ENCODE results near the gene CDK5RAP2.
A peak's percentile ranks its signal among the peaks of the same experiment; 100 is the strongest.
"Not testable (repeated sequence)": the region's sequence is repeated elsewhere in the genome, so short reads cannot be mapped to it uniquely, and the experiment has no call there.

The CDK5RAP2 gene

GRCh38 chr9:120552210-120552704 is 27.7 kb downstream of the CDK5RAP2 start:
- H3K4me1 Mint-ChIP-seq (ENCODE audit: low read depth in 2 of 2) = peaks cover 0 to 24% of the 10 kb centered on the region in 2 donors
- DNase-seq; H3K9me3 Mint-ChIP-seq; H3K27ac Mint-ChIP-seq; H3K27me3 Mint-ChIP-seq; H3K4me3 Mint-ChIP-seq; ATAC-seq (replicated peaks): not testable (repeated sequence)
- peaks cover 53% of the 10 kb centered on the region for H3K36me3 Mint-ChIP-seq (ENCODE audit: insufficient read depth)

GRCh38 chr9:120545701-120546550 is 34.0 kb downstream of the CDK5RAP2 start:
- H3K36me3 Mint-ChIP-seq (ENCODE audit: insufficient read depth) = peaks cover 76% of the 10 kb centered on the region
- no peak overlapping the region for H3K4me3 Mint-ChIP-seq
- H3K9me3 Mint-ChIP-seq = no peaks in the 10 kb centered on the region
- DNase-seq = no peak
- ATAC-seq (replicated peaks) = no peak
- H3K27ac Mint-ChIP-seq = peak overlapping the region in 1 of 2 donors; percentile 84
- no peaks in the 10 kb centered on the region for H3K27me3 Mint-ChIP-seq
- H3K4me1 Mint-ChIP-seq (ENCODE audit: low read depth in 2 of 2) = peaks cover 0 to 7% of the 10 kb centered on the region in 2 donors

DNA sequence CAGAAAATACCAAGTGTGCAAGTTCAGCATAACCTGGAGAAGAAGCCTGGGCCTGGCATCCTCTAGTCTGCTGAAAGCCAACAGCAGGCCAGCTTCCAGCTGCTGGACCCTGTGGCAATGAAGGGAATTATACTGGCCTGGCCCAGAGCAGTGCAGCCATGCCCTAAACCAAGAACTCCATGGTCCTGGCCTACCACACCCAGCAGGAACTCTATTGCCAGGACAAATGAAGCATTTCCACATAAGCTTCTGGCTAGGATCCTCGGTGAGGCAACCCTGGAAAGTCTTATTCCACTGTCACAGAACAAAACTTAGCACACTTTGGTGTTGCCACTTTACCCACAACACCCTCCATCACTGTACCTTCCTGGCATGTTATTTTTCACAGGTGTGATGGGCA is 35.5 kb downstream of the CDK5RAP2 start:
- Mint-ChIP-seq H3K27ac (no peak overlapping the region), H3K4me3 (no peak overlapping the region), H3K36me3 (ENCODE audit: insufficient read depth) (peaks cover 70% of the 10 kb centered on the region), H3K4me1 (ENCODE audit: low read depth in 2 of 2) (peaks cover 0 to 3% of the 10 kb centered on the region in 2 donors), H3K27me3 (no peaks in the 10 kb centered on the region), H3K9me3 (no peaks in the 10 kb centered on the region)
- DNase-seq (no peak), ATAC-seq (replicated peaks) (no peak)

- H3K4me1 Mint-ChIP-seq (ENCODE audit: low read depth in 2 of 2) = peaks cover 0 to 3% of the 10 kb centered on the region in 2 donors
Measured at GRCh38 chr9:120542701-120543490, 37.1 kb downstream of the CDK5RAP2 start.

DNA sequence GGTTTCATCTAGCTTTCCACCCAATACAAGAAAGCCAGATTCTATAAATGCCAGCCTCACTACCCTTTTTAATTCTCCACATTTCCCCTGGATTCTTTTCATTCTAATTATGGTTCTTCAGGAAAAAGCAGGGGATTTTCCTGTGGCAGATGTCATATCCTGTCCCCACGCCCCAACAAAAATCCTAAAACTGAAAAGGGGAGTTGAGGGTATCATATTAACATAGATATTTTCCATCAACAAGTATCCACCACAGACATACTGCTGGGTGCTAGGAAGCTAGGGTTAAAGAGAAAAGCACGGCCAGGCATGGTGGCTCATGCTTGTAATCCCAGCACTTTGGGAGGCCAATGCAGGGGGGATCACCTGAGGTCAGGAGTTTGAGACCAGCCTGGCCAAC is 38.0 kb downstream of the CDK5RAP2 start:
- H3K36me3 Mint-ChIP-seq (ENCODE audit: insufficient read depth) = peaks cover 68% of the 10 kb centered on the region
- H3K9me3 Mint-ChIP-seq = no peaks in the 10 kb centered on the region
- no peak overlapping the region for H3K27ac Mint-ChIP-seq
- ATAC-seq (replicated peaks) = no peak
- peaks cover 0 to 3% of the 10 kb centered on the region in 2 donors for H3K4me1 Mint-ChIP-seq (ENCODE audit: low read depth in 2 of 2)
- H3K27me3 Mint-ChIP-seq = no peaks in the 10 kb centered on the region
- DNase-seq = no peak
- H3K4me3 Mint-ChIP-seq = no peak overlapping the region

More at GRCh38 chr9:120542701-120543490, 37.1 kb downstream of the CDK5RAP2 start:
- peaks cover 66% of the 10 kb centered on the region for H3K36me3 Mint-ChIP-seq (ENCODE audit: insufficient read depth)
- H3K4me3 Mint-ChIP-seq = no peak overlapping the region
- no peaks in the 10 kb centered on the region for H3K27me3 Mint-ChIP-seq
- peak overlapping the region in 1 of 2 donors; percentile 19 for H3K27ac Mint-ChIP-seq
- ATAC-seq (replicated peaks) (no peak), DNase-seq (no peak)
- no peaks in the 10 kb centered on the region for H3K9me3 Mint-ChIP-seq

DNA sequence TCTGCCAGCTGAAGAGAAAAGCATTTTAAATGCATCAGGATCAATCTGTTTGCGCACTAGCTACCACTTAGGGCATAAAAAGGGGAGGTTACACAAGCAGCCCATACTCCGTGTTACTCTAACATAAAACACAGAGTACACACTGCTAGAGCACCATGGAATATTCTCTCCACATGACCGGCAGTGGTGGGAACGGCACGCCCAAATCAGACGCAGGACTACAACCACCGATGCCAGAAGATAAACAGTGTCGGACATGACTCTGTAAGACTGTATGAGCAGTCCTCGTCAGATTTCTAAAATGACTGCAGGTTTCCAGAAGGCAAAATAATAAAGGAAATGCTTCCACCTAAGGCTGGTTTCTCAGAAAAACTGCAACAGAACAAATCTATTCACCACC is 40.0 kb downstream of the CDK5RAP2 start:
- peaks cover 66% of the 10 kb centered on the region for H3K36me3 Mint-ChIP-seq (ENCODE audit: insufficient read depth)
- H3K27ac Mint-ChIP-seq = no peak overlapping the region
- H3K27me3 Mint-ChIP-seq = no peaks in the 10 kb centered on the region
- H3K4me1 Mint-ChIP-seq (ENCODE audit: low read depth in 2 of 2) = peaks cover 0 to 3% of the 10 kb centered on the region in 2 donors
- H3K4me3 Mint-ChIP-seq = no peak overlapping the region
- no peaks in the 10 kb centered on the region for H3K9me3 Mint-ChIP-seq
- DNase-seq (no peak), ATAC-seq (replicated peaks) (no peak)

GRCh38 chr9:120538339-120538738 is 41.6 kb downstream of the CDK5RAP2 start:
- ATAC-seq (replicated peaks) (no peak), DNase-seq (no peak)
- H3K27me3 Mint-ChIP-seq = no peaks in the 10 kb centered on the region
- no peak overlapping the region for H3K4me3 Mint-ChIP-seq
- H3K9me3 Mint-ChIP-seq = no peaks in the 10 kb centered on the region
- peaks cover 58% of the 10 kb centered on the region for H3K36me3 Mint-ChIP-seq (ENCODE audit: insufficient read depth)
- H3K27ac Mint-ChIP-seq = peak overlapping the region in 1 of 2 donors; percentile 68
- H3K4me1 Mint-ChIP-seq (ENCODE audit: low read depth in 2 of 2) = peaks cover 0 to 3% of the 10 kb centered on the region in 2 donors

DNA sequence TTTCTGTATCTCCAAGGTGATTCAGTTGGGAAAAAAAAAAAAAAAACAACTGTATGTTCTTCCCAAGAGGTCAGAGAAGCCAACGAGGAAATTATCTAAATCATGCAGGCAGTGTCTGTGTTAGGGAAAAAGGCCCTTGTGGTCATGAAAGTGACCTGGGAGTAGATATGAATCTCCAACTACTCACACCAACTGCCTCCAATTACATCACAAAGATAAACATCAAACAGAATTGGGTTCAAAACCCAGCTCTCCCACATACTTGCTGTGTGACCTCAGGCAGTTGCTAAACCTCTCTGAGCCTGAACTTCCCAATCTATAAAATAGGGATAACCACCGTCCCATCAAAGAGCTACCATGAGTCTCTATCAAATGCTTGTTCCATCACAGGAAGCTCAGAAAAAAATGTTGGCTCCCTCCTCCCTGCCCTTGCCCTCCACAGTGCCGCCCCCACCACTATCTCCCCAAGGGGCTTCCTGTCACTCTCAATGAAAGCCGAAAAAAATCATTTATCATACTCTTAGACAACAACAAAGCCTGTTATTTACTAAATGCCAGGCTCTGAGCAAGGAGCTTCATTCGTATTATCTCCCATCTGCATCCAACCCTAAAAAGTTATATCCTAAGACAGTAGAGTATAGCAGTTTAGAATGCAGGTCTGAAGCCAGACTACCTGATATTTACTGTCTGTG is 42.9 kb downstream of the CDK5RAP2 start:
- H3K27ac Mint-ChIP-seq = peak overlapping the region; percentile 26 to 86
- no peak overlapping the region for H3K4me3 Mint-ChIP-seq
- no peaks in the 10 kb centered on the region for H3K9me3 Mint-ChIP-seq
- H3K4me1 Mint-ChIP-seq (ENCODE audit: low read depth in 2 of 2) = peaks cover 2 to 3% of the 10 kb centered on the region in 2 donors
- peaks cover 59% of the 10 kb centered on the region for H3K36me3 Mint-ChIP-seq (ENCODE audit: insufficient read depth)
- no peak for ATAC-seq (replicated peaks)
- no peak for DNase-seq
- no peaks in the 10 kb centered on the region for H3K27me3 Mint-ChIP-seq

DNA sequence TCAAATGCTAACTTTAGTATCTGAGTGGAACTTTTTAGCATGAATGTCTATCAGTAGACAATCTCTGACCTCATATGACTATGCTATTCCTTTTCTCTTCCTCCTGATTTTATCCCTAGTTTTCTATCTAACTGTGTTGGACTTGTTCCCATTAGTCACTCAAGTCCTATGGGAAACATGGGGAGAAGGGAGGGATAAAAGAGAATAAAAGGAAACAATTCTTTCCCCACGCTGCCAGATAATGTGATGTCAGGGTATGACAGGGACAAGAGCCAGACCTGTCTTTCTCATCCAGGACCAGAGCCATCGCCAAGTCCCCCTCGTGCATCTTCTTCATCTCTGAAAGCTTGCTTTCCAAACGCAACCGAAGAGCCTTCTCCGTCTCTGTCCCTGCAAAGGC is 43.9 kb downstream of the CDK5RAP2 start:
- H3K4me3 Mint-ChIP-seq = no peak overlapping the region
- no peaks in the 10 kb centered on the region for H3K9me3 Mint-ChIP-seq
- no peaks in the 10 kb centered on the region for H3K27me3 Mint-ChIP-seq
- H3K27ac Mint-ChIP-seq = no peak overlapping the region
- no peak for DNase-seq
- peaks cover 0 to 2% of the 10 kb centered on the region in 2 donors for H3K4me1 Mint-ChIP-seq (ENCODE audit: low read depth in 2 of 2)
- no peak for ATAC-seq (replicated peaks)
- peaks cover 63% of the 10 kb centered on the region for H3K36me3 Mint-ChIP-seq (ENCODE audit: insufficient read depth)

GRCh38 chr9:120534266-120534665 is 45.7 kb downstream of the CDK5RAP2 start:
- Mint-ChIP-seq H3K27ac (peak overlapping the region in 1 of 2 donors; percentile 68), H3K27me3 (no peaks in the 10 kb centered on the region), H3K36me3 (ENCODE audit: insufficient read depth) (peaks cover 67% of the 10 kb centered on the region), H3K4me1 (ENCODE audit: low read depth in 2 of 2) (peaks cover 0 to 2% of the 10 kb centered on the region in 2 donors), H3K9me3 (no peaks in the 10 kb centered on the region), H3K4me3 (no peak overlapping the region)
- no peak for DNase-seq
- ATAC-seq (replicated peaks) = no peak

DNA sequence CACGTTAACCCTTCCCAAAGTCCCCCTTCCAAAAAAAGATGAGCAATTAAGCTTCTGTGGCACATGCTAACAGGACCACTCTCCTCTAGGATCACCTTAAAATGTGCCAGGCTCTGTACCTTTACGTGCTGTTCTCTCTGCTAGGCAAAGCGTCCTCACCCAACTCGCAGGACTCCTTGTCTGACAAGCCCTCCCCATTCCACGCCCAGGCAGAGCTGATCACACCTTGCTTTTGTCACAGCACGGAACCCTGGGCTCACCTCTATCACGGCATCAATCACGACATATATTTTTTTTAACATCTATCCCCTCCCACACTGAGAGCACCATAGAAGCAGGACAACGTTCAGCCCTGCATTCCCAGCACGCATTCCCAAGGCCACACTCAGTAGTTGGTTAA is 47.1 kb downstream of the CDK5RAP2 start:
- H3K9me3 Mint-ChIP-seq = no peaks in the 10 kb centered on the region
- no peak overlapping the region for H3K27ac Mint-ChIP-seq
- no peaks in the 10 kb centered on the region for H3K27me3 Mint-ChIP-seq
- peaks cover 66% of the 10 kb centered on the region for H3K36me3 Mint-ChIP-seq (ENCODE audit: insufficient read depth)
- no peak for ATAC-seq (replicated peaks)
- H3K4me3 Mint-ChIP-seq = no peak overlapping the region
- H3K4me1 Mint-ChIP-seq (ENCODE audit: low read depth in 2 of 2) = peaks cover 0 to 2% of the 10 kb centered on the region in 2 donors
- no peak for DNase-seq

GRCh38 chr9:120532475-120532874 is 47.5 kb downstream of the CDK5RAP2 start:
- DNase-seq (no peak), ATAC-seq (replicated peaks) (no peak)
- Mint-ChIP-seq H3K36me3 (ENCODE audit: insufficient read depth) (peaks cover 66% of the 10 kb centered on the region), H3K4me3 (no peak overlapping the region), H3K4me1 (ENCODE audit: low read depth in 2 of 2) (peaks cover 0 to 2% of the 10 kb centered on the region in 2 donors), H3K9me3 (no peaks in the 10 kb centered on the region), H3K27ac (no peak overlapping the region), H3K27me3 (no peaks in the 10 kb centered on the region)

- Mint-ChIP-seq H3K9me3 (no peaks in the 10 kb centered on the region), H3K27ac (no peak overlapping the region), H3K4me3 (no peak overlapping the region), H3K4me1 (ENCODE audit: low read depth in 2 of 2) (peaks cover 0 to 2% of the 10 kb centered on the region in 2 donors), H3K36me3 (ENCODE audit: insufficient read depth) (peaks cover 59% of the 10 kb centered on the region), H3K27me3 (no peaks in the 10 kb centered on the region)
- ATAC-seq (replicated peaks) (no peak), DNase-seq (no peak)
Measured at GRCh38 chr9:120531683-120532300, 48.2 kb downstream of the CDK5RAP2 start.
